HepG2 (cell line): ENCODE data around the gene PIK3R1. TPM values are rescaled to one million over a fixed set of nuclear protein-coding genes. Genes with fewer than 3 reads are reported as not detected.

Source experiments
- ATAC-seq: fragments of 200-7000 bp; cut with Tn5 transposase; 3 replicates; pipeline ENCODE4 v1.9.1; 2020; ENCODE audit warnings: mild to moderate bottlenecking, moderate library complexity
- BruUV-seq: library from RNA; stranded (reverse); fragments of 400-500 nt; replicated peaks from 2 replicates; lab custom pipeline; 2021; lab: Mats Ljungman, UMichigan
- CTCF ChIA-PET: fragments of 300-600 bp; formaldehyde crosslinking; extraction: SDS; loops from one replicate; lab custom pipeline; 2021; ENCODE audit warnings: low total read pairs, inconsistent platforms, low intra/inter-chr PET ratio; lab: Yijun Ruan, JAX
- POLR2A ChIA-PET: fragments of 350-600 bp; sonication (Branson Sonifier 250); formaldehyde crosslinking; loops from one replicate; lab custom pipeline; 2020; ENCODE audit warnings: antibody characterized with exemption, inconsistent platforms; lab: Yijun Ruan, JAX
- DNase-seq: peaks from one replicate; pipeline ENCODE4 v3.0.0-alpha.2; 2015; ENCODE audit warnings: low spot score
- FAIRE-seq: peaks from 3 replicates; lab custom pipeline; 2011; peaks lifted over from hg19 to GRCh38; lab: Jason Lieb, UNC
- H2AFZ ChIP-seq: one replicate; pipeline ENCODE4 v1.6.1; 2011; ENCODE audit warnings: low read length, inconsistent platforms
- H3K27ac ChIP-seq: fragments of 300-600 bp; 3 replicates; pipeline ENCODE4 v1.8.0; 2011; ENCODE audit warnings: mixed run types, mild to moderate bottlenecking, mixed read lengths, low read length, inconsistent platforms; ENCODE audit not compliant: insufficient read depth; ENCODE audit errors: extremely low read length
- H3K27me3 ChIP-seq, 2 experiments: fragments of 200-600 bp in 1 of 2; 2 replicates in 1 of 2; 3 replicates in 1 of 2; pipeline versions ENCODE4 v1.6.0 to v1.8.0; 2011; ENCODE audit warnings: low read length in 2 of 2, mild to moderate bottlenecking in 2 of 2, moderate library complexity in 2 of 2, inconsistent platforms in 1 of 2; ENCODE audit not compliant: insufficient read depth in 2 of 2, control insufficient read depth in 1 of 2
- H3K36me3 ChIP-seq, 2 experiments: fragments of 200-600 bp in 1 of 2; replicated peaks in 1 of 2; 2 replicates in 1 of 2; 3 replicates in 1 of 2; pipeline versions ENCODE4 v1.5.1 to v1.8.0; 2011; ENCODE audit warnings: low read length in 2 of 2, inconsistent platforms in 1 of 2; ENCODE audit not compliant: insufficient read depth in 2 of 2, control insufficient read depth in 1 of 2
- H3K4me1 ChIP-seq: 2 replicates; pipeline ENCODE4 v1.5.1; 2012; ENCODE audit warnings: low read length, inconsistent platforms; ENCODE audit not compliant: insufficient read depth
- H3K4me2 ChIP-seq: 2 replicates; pipeline ENCODE4 v1.6.0; 2011; ENCODE audit warnings: low read depth, low read length, inconsistent platforms
- H3K4me3 ChIP-seq, 3 experiments: fragments of 200-600 bp in 1 of 3; sonication (generic), shearing (Covaris generic) in 1 of 3; replicated peaks in 1 of 3; 2 replicates each; pipeline ENCODE4 v1.5.1; 2011 to 2016; ENCODE audit warnings: low read length in 3 of 3, inconsistent platforms in 2 of 3, low read depth in 2 of 3, mild to moderate bottlenecking in 2 of 3, control low read depth in 1 of 3, mixed read lengths in 1 of 3; ENCODE audit not compliant: insufficient read depth in 1 of 3
- H3K79me2 ChIP-seq: one replicate; pipeline ENCODE4 v1.6.1; 2011; ENCODE audit warnings: low read length, inconsistent platforms; ENCODE audit not compliant: insufficient read depth
- H3K9ac ChIP-seq: 2 replicates; pipeline ENCODE4 v1.6.0; 2011; ENCODE audit warnings: mild to moderate bottlenecking, low read depth, low read length, inconsistent platforms; ENCODE audit not compliant: insufficient read depth
- H3K9me3 ChIP-seq: 2 replicates; pipeline ENCODE4 v1.5.1; 2012; ENCODE audit warnings: mild to moderate bottlenecking, low read length
- H4K20me1 ChIP-seq: 2 replicates; pipeline ENCODE4 v1.6.0; 2011; ENCODE audit warnings: inconsistent platforms, mild to moderate bottlenecking, low read length, moderate library complexity; ENCODE audit not compliant: insufficient read depth
- BRCA1 ChIP-seq: sonication (generic); formaldehyde crosslinking; IDR thresholded peaks from 2 replicates; pipeline ENCODE4 v1.4.0; 2020; ENCODE audit warnings: missing genetic modification reagents
- HCFC1 ChIP-seq: fragments of 150-350 bp; IDR thresholded peaks from 2 replicates; pipeline ENCODE4 v1.6.1; 2014; ENCODE audit warnings: low read depth, low read length
- KLF11 ChIP-seq: IDR thresholded peaks from 2 replicates; pipeline ENCODE4 v1.6.1; 2016; ENCODE audit warnings: missing compliant biosample characterization
- NR1H2 ChIP-seq: sonication (generic); formaldehyde crosslinking; IDR thresholded peaks from 2 replicates; pipeline ENCODE4 v1.8.1; 2022; ENCODE audit warnings: low read depth, missing genetic modification reagents, borderline replicate concordance
- PITX1 ChIP-seq: sonication (generic); formaldehyde crosslinking; IDR thresholded peaks from 2 replicates; pipeline ENCODE4 v1.5.1; 2020; ENCODE audit warnings: mild to moderate bottlenecking, missing genetic modification reagents
- TEAD3 ChIP-seq: optimal IDR thresholded peaks from 2 replicates; pipeline ENCODE3; 2016; ENCODE audit warnings: borderline replicate concordance
- ZNF766 ChIP-seq: sonication (generic); formaldehyde crosslinking; IDR thresholded peaks from 2 replicates; pipeline ENCODE4 v1.5.0; 2020; ENCODE audit warnings: missing genetic modification reagents, borderline replicate concordance
- WGBS: methylation state at CpG from one replicate; pipeline ENCODE4 v1.1.6; 2017; ENCODE audit warnings: low lambda C conversion rate; 5-methylcytosine and 5-hydroxymethylcytosine counted together
- in situ Hi-C: cut with HindIII; loops from 2 replicates; pipeline ENCODE4 v1.10.0; 2017; ENCODE audit warnings: low pct_unique_long_range_greater_than_20kb; ENCODE audit not compliant: extremely low pct_ligation_motif_present
- intact Hi-C: fragments of 100-400 bp; cut with micrococcal nuclease; formaldehyde crosslinking; loops from one replicate; pipeline ENCODE4 v1.10.0; 2022; ENCODE audit not compliant: unreplicated experiment
- polyA plus RNA-seq, 8 experiments: library from polyadenylated mRNA; depleted of rRNA in 3 of 8; stranded (reverse) in 7 of 8; unstranded in 1 of 8; fragments of >200 nt; fragmentation: Illumina TruSeq in 4 of 8; extraction: Trizol in 4 of 8; gene quantifications; 2 replicates each; pipeline versions ENCODE4 v1.2.1 to v1.2.3, GENCODE V29; 2011 to 2016; ENCODE audit warnings: low read depth in 4 of 8, missing spikeins in 1 of 8, mixed read lengths in 1 of 8; ENCODE audit not compliant: insufficient read depth in 1 of 8
- total RNA-seq, 5 experiments: library from RNA; depleted of rRNA; stranded (reverse); fragments of >200 nt; fragmentation: Illumina TruSeq; extraction: Trizol; gene quantifications; 2 replicates each; pipeline ENCODE4 v1.2.3, GENCODE V29; 2016; ENCODE audit warnings: low read depth in 1 of 5
- TF ChIP-seq, protein P1 (sequence below): sonication (generic); formaldehyde crosslinking; conservative IDR thresholded peaks from 2 replicates; pipeline ENCODE4 v1.4.0; 2020; ENCODE audit warnings: missing genetic modification reagents

Gene PIK3R1
- total and polyA plus RNA-seq, 2 of the 13 experiments (the other 11 are each of a cell fraction or from before 2014, with no cell fraction given), result 8.4 to 21.3 TPM

DNA sequence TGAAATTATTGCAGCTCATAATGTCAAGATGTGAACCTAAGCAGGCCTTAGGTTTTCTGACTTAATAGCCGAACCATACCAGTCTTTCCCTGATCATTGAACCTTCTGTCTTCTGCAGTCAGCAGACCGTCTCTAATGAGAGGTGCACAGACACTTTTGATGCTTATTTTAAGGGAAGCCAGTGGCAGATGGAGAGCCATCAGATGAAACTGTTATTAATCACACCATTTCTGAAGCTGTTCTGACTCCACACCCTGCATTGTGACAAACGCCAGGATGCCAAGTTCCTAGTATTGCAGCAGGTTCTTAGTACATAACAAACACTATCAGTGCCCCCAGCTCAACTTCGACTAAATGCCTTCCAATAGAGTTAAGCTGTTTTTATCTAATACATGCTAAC, 43.0 kb downstream of the PIK3R1 start:
- Histone ChIP-seq H3K4me1 (peaks cover 17% of the 10 kb centered on the region), H3K4me3 (no peak overlapping the region), H3K36me3 (peaks cover 0 to 6% of the 10 kb centered on the region in 2 experiments; a peak in 1 of 5 replicates), H3K4me2 (no peak overlapping the region), H2AFZ (no peak overlapping the region), H3K9ac (no peak overlapping the region), H4K20me1 (no peaks in the 10 kb centered on the region; the same call in 1 of the 2 replicates), H3K9me3 (no peaks in the 10 kb centered on the region), H3K27ac (no peak overlapping the region), H3K27me3 (no peaks in the 10 kb centered on the region), H3K79me2 (peaks cover 38% of the 10 kb centered on the region)
- in situ Hi-C loops (loop anchor here (10.0 kb wide), 1 partner anchor 764 kb away; no protein-coding TSS in a partner anchor), intact Hi-C loops (no loop called here)
- no peak for TF ChIP-seq KLF11
- no peak for TF ChIP-seq BRCA1
- TF ChIP-seq TEAD3 (CRISPR knock-in tag), result no peak
- TF ChIP-seq HCFC1, result no peak
- TF ChIP-seq NR1H2 (CRISPR knock-in tag), result no peak
- TF ChIP-seq, protein P1, sequence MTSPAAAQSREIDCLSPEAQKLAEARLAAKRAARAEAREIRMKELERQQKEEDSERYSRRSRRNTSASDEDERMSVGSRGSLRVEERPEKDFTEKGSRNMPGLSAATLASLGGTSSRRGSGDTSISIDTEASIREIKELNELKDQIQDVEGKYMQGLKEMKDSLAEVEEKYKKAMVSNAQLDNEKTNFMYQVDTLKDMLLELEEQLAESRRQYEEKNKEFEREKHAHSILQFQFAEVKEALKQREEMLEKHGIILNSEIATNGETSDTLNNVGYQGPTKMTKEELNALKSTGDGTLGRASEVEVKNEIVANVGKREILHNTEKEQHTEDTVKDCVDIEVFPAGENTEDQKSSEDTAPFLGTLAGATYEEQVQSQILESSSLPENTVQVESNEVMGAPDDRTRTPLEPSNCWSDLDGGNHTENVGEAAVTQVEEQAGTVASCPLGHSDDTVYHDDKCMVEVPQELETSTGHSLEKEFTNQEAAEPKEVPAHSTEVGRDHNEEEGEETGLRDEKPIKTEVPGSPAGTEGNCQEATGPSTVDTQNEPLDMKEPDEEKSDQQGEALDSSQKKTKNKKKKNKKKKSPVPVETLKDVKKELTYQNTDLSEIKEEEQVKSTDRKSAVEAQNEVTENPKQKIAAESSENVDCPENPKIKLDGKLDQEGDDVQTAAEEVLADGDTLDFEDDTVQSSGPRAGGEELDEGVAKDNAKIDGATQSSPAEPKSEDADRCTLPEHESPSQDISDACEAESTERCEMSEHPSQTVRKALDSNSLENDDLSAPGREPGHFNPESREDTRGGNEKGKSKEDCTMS (CRISPR knock-in tag), result no peak
- TF ChIP-seq PITX1, result no peak
- no peak for TF ChIP-seq ZNF766 (CRISPR knock-in tag)
- WGBS, result 89% methylated on average over 4 of the region's 4 CpGs
- no TSS peak for BruUV-seq
- ATAC-seq, result no peak
- POLR2A ChIA-PET, result interaction anchor here (1.4 kb wide), 1 partner anchor 43 kb away, joined by 4 read pairs; the partner anchor contains the start of gene PIK3R1
- no peak for DNase-seq
- no peak for FAIRE-seq
- CTCF ChIA-PET, result no interaction called here
